Measurements from ENCODE around the gene BMP6.

The BMP6 gene

DNA sequence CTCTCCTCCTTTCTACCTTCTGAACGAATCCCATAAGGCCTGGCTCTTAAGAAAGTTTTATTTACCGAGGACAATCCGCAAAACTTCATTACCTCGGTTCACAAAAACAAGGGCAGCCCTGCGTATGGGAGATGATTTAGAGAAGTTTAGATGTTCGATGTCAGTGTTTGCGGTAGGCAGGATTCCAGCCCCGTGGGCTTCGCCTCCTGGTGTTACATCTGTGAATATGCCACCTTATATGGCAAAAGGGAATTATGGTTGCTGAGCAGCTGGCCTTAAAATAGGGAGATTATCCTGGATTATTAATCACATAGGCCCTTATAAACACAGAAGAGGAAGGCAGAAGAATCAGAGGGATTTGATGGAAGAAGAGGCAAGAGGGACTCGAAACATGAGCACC lies 21.1 kb downstream of the BMP6 start:
- DNase-seq, result no peak

GRCh38 chr6:7747433-7747832 lies 21.5 kb downstream of the BMP6 start:
- DNase-seq, result no peak

- DNase-seq, result no peak
These were observed 22.1 kb downstream of the BMP6 start for GRCh38 chr6:7747901-7748504.

DNA sequence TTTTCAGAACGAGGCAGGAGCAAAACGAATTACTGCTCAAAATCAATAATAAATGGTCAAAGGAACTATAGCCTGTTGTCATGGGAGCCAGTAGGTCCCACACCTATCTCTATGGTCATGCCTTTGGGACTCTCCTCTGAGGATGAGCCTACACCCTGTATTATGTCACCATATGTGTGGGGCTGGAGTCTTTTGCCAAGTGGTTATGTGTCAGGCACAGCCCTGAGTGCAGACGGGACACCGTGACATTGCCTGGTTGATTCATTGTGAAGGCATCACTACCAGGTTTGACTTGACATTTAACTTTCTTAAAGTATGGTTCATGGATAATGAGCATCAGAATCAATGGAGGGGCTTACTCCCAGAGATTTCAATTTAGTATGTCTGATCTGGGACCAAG lies 23.6 kb downstream of the BMP6 start:
- DNase-seq, result no peak

GRCh38 chr6:7750197-7750596 lies 24.3 kb downstream of the BMP6 start:
- no peak for DNase-seq

GRCh38 chr6:7758456-7758855 lies 32.6 kb downstream of the BMP6 start:
- no peak for DNase-seq

DNA sequence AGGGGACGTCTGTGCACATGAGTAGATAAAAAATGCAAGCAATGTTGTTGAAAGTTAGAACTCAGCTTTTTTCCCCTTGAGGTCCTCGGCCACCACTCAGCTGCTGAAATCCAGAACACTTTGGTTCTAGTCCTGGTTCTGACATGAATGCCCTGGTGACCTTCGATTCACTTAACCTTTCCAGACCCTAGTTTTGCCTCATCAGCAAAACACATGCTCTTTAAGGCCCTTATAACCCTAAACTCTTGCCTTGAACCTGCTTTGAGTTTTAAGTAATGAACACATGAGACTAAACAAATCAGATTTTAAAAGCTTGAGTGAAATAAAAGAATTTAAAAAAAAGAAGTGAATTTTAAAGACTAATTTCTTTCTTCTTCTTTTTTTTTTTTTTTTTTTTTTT lies 33.4 kb downstream of the BMP6 start:
- DNase-seq, result no peak

DNA sequence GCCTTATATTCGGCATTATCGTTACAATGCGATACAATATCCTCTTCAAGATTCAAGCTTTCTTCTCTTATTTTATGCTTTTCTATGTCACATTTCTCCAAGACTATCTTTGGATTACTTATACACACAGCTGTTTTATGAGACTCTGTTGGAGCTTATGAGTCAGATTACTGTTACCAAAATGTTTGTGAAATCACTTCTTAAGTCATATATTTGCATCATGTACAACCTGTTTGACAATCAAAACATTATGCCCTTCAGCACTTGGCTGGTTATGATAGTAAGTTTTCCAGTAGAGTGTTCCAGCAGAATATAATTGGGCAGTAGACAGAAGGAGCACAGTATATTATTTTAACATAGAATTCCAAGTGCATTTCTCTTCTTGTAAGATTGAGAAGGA lies 35.2 kb downstream of the BMP6 start:
- DNase-seq, result no peak

GRCh38 chr6:7762760-7763159 lies 36.9 kb downstream of the BMP6 start:
- DNase-seq, result no peak

- no peak for DNase-seq
These were observed 38.0 kb downstream of the BMP6 start for GRCh38 chr6:7763881-7764280.

GRCh38 chr6:7765575-7766325 lies 39.9 kb downstream of the BMP6 start:
- DNase-seq, result no peak

DNA sequence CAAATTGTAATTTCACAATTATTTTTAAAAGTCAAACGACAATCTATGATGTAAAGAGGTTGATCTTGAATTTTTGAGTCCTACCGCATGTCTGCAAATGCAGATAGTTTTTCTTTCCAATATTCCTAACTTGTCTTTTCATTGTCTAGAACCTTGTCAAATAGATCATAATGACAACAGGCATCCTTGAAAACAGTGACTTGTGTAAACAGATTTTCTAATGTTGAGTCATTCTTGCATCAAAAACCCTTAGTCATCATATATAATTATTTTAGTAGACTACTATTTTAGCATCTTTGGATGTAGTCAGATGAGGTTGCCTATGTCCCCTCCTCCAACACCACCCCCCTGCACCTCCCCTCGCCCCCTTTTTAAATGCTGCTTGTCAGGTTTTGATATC lies 43.8 kb downstream of the BMP6 start:
- no peak for DNase-seq

DNA sequence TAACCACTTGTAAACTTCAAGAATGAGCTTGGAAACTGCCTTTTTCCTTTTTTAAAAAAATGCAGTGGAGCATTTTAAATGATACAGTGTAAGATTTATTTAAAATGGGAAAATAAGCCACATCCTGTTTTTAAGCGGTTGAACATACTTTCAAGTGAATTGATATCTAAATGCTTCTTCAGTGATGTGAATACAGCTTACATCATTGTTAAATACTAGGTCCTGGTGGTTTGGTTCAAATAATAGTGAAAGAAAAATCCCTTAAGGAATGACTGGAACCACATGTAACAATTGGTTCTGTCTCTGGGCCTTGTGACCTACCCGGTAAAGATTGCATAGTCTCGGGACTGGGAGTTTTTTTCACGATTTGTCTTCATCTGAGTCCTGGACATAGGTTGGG lies 44.2 kb downstream of the BMP6 start:
- no peak for DNase-seq

DNA sequence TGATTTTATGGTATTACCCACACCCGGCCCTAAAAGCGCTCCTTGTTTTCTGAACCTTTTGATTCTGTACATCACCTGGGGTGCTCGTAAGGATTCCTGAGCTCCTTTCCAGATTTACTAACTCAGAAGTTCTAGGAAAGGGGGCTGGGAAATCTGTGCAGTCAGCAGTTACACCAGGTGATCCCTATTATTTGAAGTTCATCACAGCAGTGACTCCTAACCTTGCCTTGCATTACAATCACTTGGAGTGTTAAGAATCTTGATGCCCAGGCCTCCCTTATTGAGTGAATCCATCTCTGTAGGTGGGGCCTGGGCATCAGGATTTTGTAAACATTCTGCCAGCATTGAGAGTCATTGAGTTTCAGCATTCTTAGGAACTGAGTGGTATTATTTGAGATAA lies 44.7 kb downstream of the BMP6 start:
- no peak for DNase-seq

DNA sequence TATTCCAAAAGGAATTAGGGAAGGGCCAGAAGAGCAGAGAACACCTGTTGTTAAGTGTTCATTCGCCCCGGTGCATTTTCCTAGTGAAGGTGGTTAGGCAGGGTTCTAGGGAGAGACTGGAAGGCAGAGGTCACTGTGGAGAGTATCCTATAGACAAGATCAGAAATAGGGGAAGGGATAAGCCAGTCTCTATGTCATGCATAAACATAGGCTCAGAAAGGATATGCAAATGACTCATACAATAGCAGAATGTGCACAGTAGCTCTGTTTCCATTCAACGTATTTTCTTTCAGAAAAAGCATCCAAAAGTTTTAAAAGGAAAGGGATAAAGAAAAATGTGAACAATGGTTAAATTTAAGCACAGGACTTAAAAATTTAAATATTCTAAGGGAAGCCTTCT lies 47.4 kb downstream of the BMP6 start:
- DNase-seq, result no peak

- DNase-seq, result no peak
These were observed 48.0 kb downstream of the BMP6 start for GRCh38 chr6:7773914-7774313.

DNA sequence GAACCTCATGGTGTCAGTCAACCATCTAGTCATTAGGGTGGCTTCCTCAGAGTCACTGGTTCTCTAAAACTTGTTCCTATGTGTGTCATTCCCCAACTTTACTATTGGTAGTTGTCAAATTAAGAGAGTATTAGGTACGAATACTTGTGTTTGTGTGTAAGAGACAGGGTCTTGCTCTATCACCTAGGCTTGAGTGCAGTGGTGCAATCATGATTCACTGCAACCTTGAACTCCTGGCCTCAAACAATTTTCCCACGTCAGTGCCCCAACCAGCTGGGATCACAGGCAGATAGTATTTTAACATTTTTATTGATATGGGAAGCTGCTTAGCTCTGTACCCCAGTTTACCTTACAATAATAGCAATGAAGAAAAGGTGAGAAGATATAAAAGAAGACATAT lies 50.6 kb downstream of the BMP6 start:
- DNase-seq, result no peak

DNA sequence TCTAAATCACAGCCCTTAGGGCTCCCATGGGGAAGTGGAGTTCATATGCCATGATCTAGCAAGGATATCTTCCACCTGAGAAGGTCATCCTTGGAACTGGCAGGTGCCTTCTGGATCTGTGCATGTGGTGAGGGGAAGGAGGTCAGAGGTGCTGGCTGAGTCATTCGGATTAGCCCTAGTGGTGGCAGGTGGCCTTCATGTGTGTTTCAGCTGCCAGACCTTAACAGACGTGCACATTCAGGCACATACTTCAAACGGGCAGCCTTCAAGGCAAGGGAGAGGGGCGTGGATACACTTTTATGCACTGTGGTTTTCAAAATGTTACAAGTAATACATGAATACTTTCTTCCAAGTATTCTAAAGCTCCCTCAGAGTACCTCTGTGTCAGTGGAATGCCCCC lies 51.2 kb downstream of the BMP6 start:
- no peak for DNase-seq

- DNase-seq, result peak in 4 of 56 donors; percentile 3 to 25 (median 6)
These were observed 55.3 kb downstream of the BMP6 start for GRCh38 chr6:7781240-7781639.

- peak in 13 of 56 donors; percentile 0 to 43 (median 20) for DNase-seq
These were observed 58.3 kb downstream of the BMP6 start for GRCh38 chr6:7784248-7784647.

DNA sequence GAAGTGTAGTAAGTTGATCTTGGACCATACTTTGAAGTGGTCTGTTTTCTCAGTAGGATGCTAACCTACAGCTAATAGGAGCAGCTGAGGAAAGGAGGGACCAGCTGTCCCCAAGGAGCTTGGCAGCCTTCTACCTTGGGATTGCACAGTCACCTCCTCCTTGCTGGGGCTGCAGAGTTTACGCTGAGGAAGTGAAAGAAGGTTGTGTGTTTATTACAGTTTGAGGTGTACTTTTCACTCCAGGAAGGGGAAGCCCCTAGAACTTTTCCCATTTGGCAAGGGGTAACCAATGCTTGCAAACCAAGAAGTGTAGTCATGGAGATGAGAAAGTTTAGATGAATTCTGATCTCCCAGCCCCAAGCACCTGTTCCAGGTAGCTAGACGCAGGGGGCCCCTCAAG lies 58.8 kb downstream of the BMP6 start:
- no peak for DNase-seq

DNA sequence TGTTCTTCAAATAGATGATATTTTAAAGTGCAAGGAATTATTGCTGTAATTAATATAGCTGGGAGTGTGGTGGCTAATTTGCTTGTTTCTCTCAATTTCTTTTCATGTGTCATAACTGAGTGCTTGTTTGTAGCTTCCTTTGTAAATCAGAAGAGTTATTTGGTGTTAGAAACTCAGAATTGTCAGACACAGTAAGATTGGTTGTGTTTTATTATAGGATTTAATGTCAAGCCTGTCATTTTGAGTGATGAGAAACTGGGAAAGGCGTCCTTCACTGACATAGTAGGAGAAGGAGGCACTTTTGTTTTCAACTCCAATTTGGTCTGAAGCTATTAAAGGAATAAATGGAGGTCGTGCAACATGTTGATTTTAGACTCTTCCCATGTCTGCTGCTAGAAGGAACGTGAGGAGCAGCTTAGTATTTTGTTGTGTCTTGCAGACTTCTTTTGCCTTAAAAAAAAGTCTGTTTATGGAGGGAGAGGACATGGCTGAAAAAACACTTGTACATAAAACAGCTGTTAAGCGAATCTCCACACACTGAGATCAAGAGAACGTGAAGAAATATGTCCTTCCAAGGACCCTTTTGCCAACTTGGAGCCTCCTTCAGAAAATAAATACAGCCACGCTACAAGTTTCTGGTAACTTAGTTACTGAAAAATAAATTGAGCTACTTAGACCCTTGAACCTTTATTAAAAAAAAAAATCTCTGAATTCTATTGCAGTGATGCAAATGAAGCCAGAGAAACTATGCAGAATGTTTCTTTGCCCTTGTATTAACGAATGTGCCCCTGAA lies 59.5 kb downstream of the BMP6 start:
- DNase-seq, result no peak

DNA sequence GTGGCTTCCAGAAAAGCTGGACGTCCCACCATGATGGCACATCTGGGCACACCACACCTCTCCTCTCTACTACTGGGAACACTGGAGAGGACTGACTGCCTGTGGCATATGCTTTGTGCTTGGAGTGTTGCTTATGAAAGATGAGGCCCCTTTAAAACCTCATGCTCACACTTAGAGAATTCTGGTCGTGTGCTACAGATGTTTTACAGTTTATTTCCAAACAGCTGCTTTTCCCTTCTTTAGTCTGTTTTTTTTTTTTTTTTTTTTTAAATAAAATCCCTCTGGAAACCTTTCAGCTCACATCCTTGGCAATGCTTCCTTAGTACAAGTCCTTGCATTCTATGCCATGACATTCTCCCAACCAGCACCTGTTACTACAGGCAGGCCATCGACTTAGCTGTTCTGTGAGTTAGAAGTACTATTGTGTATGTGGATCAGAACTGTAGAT lies 60.3 kb downstream of the BMP6 start:
- DNase-seq, result no peak
